Measurements from ENCODE around the gene H6PD.

- TF ChIP-seq ZFP3 (CRISPR knock-in tag; IDR thresholded peaks at IDR 0.05), result no peak
- TF ChIP-seq CREB5 (CRISPR knock-in tag; IDR thresholded peaks at IDR 0.05; ENCODE audit: low read depth), result no peak
- no peak for TF ChIP-seq OSR1 (CRISPR knock-in tag; IDR thresholded peaks at IDR 0.05)
- TF ChIP-seq ARNTL (CRISPR knock-in tag; IDR thresholded peaks at IDR 0.05; ENCODE audit: borderline replicate concordance, low read depth), result no peak
- no peak for TF ChIP-seq TCF4 (CRISPR knock-in tag; IDR thresholded peaks at IDR 0.05; ENCODE audit: borderline replicate concordance)
Observed at GRCh38 chr1:9233942-9234222, 692 bp upstream of the H6PD start.

Data from SK-N-SH treated with all-trans-retinoic acid at 6 μM for 48 hours (cell line).